ENCODE results near the gene DDX54. TPM values are rescaled to one million over a fixed set of nuclear protein-coding genes. Genes with fewer than 3 reads are reported as not detected.

DDX54 gene
- 55.3 and 68.1 TPM in 2 replicates for total RNA-seq

GRCh38 chr12:113185180-113186032, at the start of gene DDX54, which contains the start of gene RITA1:
Gene DDX54, minus strand, starts transcription at chr12:113185478. Its CDS starts 27 bp downstream, at chr12:113185451.
Gene RITA1, plus strand, starts transcription at chr12:113185721. Its CDS starts 1,026 bp downstream, at chr12:113186747.

GRCh38 chr12:113221181-113221996, 36.1 kb upstream of the DDX54 start, which contains the start of gene TPCN1:
Gene TPCN1, plus strand, starts transcription at chr12:113221464. Its CDS starts 5,389 bp downstream, at chr12:113226853.

GRCh38 chr12:113149361-113150150, 35.7 kb downstream of the DDX54 start, which contains the start of gene CFAP73:
Gene CFAP73, plus strand, starts transcription at chr12:113149724. Its CDS starts 134 bp downstream, at chr12:113149858.

GRCh38 chr12:113135178-113136127, 49.8 kb downstream of the DDX54 start, which contains the start of gene RASAL1:
Gene RASAL1, minus strand, starts transcription at chr12:113135761. Its CDS starts 299 bp downstream, at chr12:113135462.

Other genes with a start within 250 kb of the DDX54 start
- 8.5 and 9.4 TPM in 2 replicates for gene OAS3, start 247.0 kb downstream of the DDX54 start, total RNA-seq
- gene OAS2, start 207.0 kb downstream of the DDX54 start, total RNA-seq, result not detected in 2 replicates
- gene DTX1, start 128.7 kb downstream of the DDX54 start, total RNA-seq, result 0.30 TPM in 1 of 2 replicates, not detected in the other
- not detected in 2 replicates for gene RASAL1, start 49.7 kb downstream of the DDX54 start, total RNA-seq
- not detected in 2 replicates for gene CFAP73, start 35.8 kb downstream of the DDX54 start, total RNA-seq
- 27.1 and 30.3 TPM in 2 replicates for gene RITA1, start 243 bp upstream of the DDX54 start, total RNA-seq
- 12.6 and 13.4 TPM in 2 replicates for gene TPCN1, start 36.0 kb upstream of the DDX54 start, total RNA-seq
- 13.4 and 14.5 TPM in 2 replicates for gene SLC8B1, start 149.6 kb upstream of the DDX54 start, total RNA-seq
- 13.2 and 20.0 TPM in 2 replicates for gene PLBD2, start 173.1 kb upstream of the DDX54 start, total RNA-seq
- gene SDS, start 218.4 kb upstream of the DDX54 start, total RNA-seq, result not detected in 2 replicates
- gene SDSL, start 236.9 kb upstream of the DDX54 start, total RNA-seq, result 5.9 and 12.3 TPM in 2 replicates

Measured in bronchus fibroblast of lung (primary cell).